ENCODE measurements around the gene SLC7A1.

Gene SLC7A1

GRCh38 chr13:29526741-29527140, 68.7 kb downstream of the SLC7A1 start:
- DNase-seq = no peak

DNA sequence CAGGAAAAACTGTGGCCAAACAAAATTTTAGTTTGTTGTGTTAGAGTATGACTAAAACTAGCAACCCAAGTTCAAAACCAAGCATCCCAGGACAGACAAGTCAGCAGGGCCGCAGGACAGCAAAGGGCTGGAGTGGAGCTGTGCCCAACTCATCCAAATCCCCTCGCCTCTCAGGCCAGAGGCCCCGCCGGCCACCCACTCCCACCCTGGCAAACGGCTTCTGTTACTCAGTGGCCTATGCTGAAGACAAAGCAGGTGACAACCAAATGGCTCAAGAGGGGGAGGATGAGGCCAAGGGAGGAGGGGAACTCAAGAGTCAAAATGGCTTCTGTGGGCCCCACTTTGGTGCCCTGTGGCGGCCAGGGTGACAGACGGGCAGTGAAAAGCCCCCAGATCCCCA, 69.7 kb downstream of the SLC7A1 start:
- DNase-seq = no peak

DNA sequence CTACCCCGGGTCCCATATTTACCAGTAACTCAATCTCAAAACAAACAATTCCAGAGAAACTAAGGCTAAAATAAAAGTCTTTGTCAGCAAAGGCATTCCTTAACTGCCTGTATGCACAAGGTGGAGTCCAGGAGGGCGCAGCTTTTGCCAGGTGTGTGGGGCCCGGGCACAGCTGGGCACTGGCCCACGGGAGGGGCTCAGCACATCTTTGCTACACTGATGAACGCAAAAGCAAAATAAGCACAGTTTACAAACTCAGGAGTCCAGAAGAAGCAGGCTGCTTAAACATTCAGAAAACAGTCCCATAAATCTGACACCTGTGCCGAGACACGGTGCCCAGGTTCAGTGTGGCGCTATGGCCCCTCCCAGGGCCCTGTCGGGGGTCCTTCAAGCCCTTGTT, 70.8 kb downstream of the SLC7A1 start:
- DNase-seq = no peak

GRCh38 chr13:29524176-29524575, 71.3 kb downstream of the SLC7A1 start:
- DNase-seq = no peak

- DNase-seq = no peak
Measured at GRCh38 chr13:29523199-29523961, 72.1 kb downstream of the SLC7A1 start.

DNA sequence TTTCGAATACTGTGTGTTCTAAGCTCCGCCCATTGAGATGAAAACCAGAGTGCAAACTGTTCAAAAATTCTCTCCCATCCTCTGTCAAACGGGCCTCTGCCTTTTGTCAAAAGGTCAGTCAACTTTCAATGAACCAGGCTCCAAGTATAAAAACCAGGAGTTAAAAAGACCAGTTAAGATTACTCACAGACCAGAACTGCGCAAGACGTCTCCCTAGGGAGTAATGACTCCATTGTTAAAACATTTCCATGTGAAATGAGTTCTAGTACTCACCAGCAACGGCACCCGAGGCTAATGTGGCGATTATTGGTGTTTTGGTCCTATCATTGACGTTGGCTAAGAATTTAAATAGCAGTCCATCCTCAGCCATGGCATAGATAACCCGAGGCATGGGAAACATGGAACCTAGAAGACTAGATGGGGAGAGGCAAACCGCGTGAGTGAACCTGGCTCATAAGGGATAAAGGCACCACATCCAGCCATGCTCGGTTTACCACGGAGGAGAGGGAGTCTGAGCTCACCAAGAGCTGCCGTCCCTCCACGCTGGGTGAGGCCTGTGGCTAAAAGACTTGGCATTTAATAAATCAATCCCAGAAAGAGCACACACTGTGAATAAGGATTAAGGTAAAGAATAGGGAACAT, 73.3 kb downstream of the SLC7A1 start:
- no peak for DNase-seq

DNA sequence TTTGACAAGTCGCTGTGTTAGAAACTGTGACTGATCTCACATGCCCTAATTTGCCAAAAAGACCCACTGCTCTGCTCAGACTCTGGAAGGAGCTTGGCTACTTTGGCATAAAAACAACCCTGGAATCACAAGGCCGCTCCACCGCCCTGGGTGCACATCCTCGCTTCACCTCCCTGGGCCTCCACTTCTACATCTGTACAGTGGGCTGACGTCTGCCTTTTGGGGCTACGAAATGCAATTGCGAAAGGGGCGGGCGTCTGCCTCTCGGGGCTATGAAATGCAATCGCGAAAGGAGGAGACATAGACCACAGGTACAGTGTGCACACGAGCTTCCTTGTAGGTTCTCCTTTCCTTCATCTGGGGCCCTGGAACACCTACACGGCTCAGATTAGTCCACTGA, 74.2 kb downstream of the SLC7A1 start:
- DNase-seq = no peak

GRCh38 chr13:29520671-29521070, 74.8 kb downstream of the SLC7A1 start:
- DNase-seq = no peak

GRCh38 chr13:29519921-29520320, 75.6 kb downstream of the SLC7A1 start:
- DNase-seq = no peak

DNA sequence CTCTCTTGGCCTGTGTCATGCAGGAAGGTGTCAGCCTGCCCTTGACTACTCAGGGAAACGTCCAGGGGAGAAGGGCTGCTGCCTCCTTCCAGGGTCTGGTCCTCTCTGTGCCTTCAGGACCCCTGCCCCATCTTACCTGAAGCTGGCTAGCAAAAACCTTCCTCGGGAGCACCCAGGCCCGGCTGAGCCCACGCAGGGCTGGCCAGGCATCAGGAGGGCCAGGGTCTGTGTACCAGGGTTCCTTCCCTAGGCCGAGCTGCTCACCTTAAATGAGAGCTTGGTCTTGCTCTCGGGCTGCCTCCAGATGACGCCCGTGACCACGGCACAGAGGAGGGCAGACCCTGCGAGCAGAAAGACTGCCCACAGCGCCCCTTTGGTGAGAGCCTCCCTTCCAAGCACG, 78.6 kb downstream of the SLC7A1 start:
- DNase-seq = no peak

GRCh38 chr13:29516012-29516411, 79.5 kb downstream of the SLC7A1 start:
- no peak for DNase-seq

- DNase-seq = no peak
Measured at GRCh38 chr13:29515372-29515771, 80.1 kb downstream of the SLC7A1 start.

- DNase-seq = no peak
Measured at GRCh38 chr13:29514720-29515310, 80.7 kb downstream of the SLC7A1 start.

GRCh38 chr13:29513981-29514719, 81.3 kb downstream of the SLC7A1 start:
- no peak for DNase-seq

DNA sequence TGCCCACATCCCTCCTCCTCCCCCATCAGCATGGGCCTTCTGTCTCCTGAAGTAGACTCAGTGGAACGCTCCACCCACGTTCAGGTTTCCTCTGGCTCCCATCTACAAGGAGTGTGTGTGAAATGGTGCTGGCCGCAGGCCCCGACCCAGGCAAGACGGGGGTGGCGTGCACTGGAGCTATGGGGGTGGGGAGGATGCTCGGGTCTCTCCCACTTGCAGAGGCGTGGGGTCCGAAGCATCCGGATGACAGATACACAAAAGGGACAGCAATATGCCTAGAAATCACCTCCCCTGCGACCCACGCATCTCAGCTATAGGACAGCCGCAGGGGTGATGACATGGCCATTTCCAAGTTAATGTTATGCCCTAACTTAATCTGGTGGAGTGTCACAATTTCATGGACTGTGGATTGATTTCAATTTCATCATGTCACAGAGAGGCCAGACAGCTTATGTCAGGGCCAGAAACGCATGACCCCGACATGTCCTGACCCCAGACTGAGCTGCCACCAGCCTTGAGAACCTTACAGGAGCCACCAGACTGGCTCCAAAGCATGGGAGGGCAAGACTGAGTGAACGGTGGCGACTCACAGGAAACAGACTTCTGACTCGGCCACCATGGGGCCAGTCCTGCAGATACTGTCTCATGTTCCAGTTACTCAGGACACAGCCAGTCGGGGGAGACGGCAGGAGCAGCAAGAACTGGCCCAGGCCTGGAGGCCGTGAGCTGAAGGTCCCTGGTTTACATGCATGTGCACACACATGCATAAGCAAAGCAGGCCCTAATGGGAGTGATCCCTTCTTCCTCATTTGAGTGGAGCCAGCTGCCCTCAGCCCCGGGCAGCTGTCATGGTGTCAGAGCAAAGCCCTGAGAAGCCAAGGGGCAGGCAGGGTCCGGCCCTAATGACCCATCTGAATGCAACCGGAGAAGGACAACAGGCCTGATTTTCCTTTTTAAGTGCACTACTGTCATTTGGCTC, 82.2 kb downstream of the SLC7A1 start:
- no peak for DNase-seq

DNA sequence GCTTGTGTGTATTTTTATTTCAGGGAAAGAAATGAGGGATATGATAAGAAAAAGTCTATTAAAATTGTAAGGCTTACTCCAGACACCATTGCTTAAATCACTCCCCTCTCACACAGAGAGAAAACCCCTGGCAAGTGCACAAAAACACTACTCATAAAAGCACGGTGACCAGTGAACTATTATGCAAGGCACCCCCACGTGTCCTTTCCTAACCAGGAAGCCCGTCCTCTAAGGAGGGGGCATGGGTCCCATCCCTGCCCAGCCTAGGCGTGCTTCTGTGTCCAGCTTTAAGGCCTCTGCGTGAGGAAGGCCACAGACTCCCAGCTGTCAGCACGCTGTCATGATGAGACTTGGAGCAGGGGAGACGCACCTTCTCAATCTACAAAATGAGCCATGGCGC, 83.5 kb downstream of the SLC7A1 start:
- no peak for DNase-seq

GRCh38 chr13:29511106-29511796, 84.2 kb downstream of the SLC7A1 start:
- DNase-seq = no peak

DNA sequence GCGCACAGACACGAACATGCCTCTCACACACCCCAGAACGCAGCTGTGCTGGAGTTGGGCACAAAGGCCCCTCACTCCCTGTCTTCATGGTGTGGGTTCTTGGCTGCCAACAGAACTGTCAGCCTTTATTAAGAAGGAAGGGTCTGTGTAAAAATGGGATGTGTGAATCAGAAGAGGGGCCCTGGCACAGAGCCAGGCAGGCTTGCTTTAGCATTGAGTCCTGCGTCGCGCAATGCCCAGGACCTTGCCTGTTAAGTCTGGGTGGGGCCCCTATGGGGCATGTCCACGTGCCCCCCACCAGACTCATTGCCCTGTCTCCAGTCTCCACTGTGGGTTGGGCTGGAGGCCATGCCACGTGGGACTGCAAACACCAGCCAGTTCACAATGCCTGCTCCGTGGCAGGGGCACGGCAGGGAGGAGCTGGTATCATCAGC, 84.8 kb downstream of the SLC7A1 start:
- DNase-seq = no peak

DNA sequence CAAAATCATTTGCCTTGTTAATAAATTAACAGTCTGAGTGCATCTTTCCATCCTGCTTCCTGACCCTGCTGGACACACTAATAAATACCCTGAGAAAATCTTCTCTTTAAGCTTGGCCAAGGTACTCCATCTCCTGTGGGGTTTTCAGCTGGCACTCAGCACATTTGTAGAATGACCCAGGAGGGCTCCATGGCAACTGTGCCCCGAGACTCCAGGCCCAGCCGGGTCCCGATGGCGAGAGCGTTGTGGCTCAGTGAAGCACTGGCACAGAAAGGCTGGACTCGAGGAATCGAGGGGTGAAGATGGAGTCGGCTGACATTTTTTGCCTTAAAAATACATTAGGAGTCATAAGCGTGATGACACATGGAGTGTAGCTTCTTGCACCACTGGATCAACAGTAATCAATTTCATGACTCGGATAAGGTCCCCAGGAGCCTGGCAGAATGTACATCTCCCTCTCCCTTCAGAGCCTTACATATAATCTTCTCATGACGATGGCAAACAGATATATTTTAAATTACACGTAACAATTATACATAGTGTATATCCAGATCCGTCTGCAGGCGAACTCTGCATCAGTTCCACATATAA, 85.4 kb downstream of the SLC7A1 start:
- no peak for DNase-seq

DNA sequence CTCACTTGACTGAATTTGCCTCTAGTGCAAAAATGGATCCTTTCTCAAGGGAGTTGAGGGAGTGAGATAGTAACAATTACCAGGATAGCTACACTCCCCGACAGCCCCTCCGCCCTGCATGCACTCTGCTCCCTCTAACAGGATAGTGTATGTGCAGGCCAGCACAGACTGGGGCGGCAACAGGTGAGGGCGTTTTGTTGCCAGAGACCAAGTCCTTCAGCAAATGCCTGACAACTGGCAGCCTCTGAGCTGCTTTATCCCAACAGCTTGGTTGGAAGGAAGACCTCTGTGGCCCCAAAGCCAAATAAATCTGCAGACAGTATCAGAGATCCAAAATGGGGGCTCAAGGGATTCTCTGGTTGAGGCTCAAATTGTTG, 86.6 kb downstream of the SLC7A1 start:
- DNase-seq = no peak

GRCh38 chr13:29508130-29508875, 87.2 kb downstream of the SLC7A1 start:
- peak; percentile 69 for DNase-seq
